Measurements from ENCODE around the gene CCNQ. TPM values are rescaled to one million over a fixed set of nuclear protein-coding genes. Genes with fewer than 3 reads are reported as not detected.

CCNQ gene
- total and polyA plus RNA-seq, 10 of the 15 experiments (the other 5 are each of a cell fraction or from before 2014, with no cell fraction given) = 0.45 to 36.2 (median 18.2) TPM

DNA sequence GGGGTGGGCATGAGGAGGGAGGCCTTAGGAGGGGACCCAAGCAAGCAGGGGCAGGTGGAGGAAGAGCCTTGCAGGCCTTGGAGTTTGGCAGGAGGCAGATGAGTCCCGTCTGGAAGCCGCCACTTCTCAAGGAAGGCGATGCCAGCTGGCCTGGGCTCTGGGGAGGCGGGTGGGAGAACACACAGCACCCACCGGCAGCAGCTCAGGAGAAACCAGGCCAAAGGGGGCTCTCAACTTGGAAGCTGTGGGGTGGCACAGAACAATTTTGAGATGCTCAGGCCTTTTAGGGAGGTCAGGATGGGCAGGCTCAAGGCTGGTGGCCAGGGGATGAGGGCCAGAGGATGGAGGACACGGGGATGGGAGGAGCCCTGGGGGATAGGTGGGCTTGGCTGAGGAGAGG, 36.4 kb upstream of the CCNQ start:
- Histone ChIP-seq H3K27me3 (replicated peaks in 1 of 2; ENCODE audit: control insufficient read depth in 2 of 2, insufficient read depth in 2 of 2, low read length in 1 of 2) (0 out of 4 replicates have a peak, but pooled peaks cover 0 to 2% of the 10 kb centered on the region in 2 experiments), H3K9ac (ENCODE audit: control insufficient read depth, insufficient read depth, low read length) (no peak overlapping the region), H4K20me1 (ENCODE audit: control insufficient read depth, insufficient read depth) (no peaks in the 10 kb centered on the region), H3K36me3 (ENCODE audit: control insufficient read depth in 2 of 2, insufficient read depth in 2 of 2, low read length in 1 of 2) (no peaks in the 10 kb centered on the region), H3K27ac (ENCODE audit: control insufficient read depth, insufficient read depth) (no peak overlapping the region), H3K4me2 (ENCODE audit: control insufficient read depth, insufficient read depth) (no peak overlapping the region), H3K4me1 (ENCODE audit: control insufficient read depth, insufficient read depth, low read length) (no peaks in the 10 kb centered on the region), H3K79me2 (ENCODE audit: control insufficient read depth, insufficient read depth, low read length) (no peaks in the 10 kb centered on the region), H3K9me3 (replicated peaks; ENCODE audit: control insufficient read depth, insufficient read depth, low read length) (no peaks in the 10 kb centered on the region), H3K4me3 (no peak overlapping the region), H2AFZ (ENCODE audit: control insufficient read depth, low read depth, low read length) (no peak overlapping the region)
- TF ChIP-seq HDAC6 (IDR thresholded peaks at IDR 0.05; ENCODE audit: unreplicated experiment) = no peak
- FAIRE-seq (no peak), DNase-seq (ENCODE audit: low read depth, low spot score) (no peak), ATAC-seq (no peak)
- ChIA-PET SMC1A (ENCODE audit: uncharacterized antibody, unreplicated experiment) (no interaction called here), CTCF (no interaction called here), POLR2A (no interaction called here), RAD21 (ENCODE audit: unreplicated experiment) (no interaction called here)
- no TSS peak for BruUV-seq (replicated peaks)
- intact Hi-C loops (cut with micrococcal nuclease; ENCODE audit: unreplicated experiment) = no loop called here
- in situ Hi-C loops (cut with MboI) = no loop called here
- WGBS (ENCODE audit: insufficient coverage, insufficient replicate concordance, low lambda C conversion rate, missing lambda C conversion rate) = 34% methylated on average over 6 of the region's 6 CpGs

DNA sequence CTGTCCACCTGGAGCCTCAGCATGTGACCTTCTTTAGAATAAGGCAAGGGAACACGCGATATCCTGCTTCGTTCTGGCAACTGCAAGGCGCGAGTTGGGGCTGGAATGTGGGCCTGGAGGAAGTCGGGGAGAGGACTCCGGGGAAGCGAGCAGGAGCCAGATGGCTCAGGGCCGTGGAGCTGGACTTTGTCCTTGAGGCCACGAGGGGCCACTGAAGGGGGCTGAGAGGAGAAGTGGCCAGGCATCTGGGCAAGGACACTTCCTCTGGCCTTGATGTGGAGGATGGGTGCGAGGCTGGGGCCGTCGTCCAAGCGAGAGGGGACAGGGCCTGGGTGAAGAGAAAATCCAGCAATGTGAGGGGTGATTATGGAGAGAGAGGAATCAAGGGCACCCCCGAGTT, 35.9 kb upstream of the CCNQ start:
- no peak for TF ChIP-seq YY1 (IDR thresholded peaks at IDR 0.05; ENCODE audit: low read depth, low read length)
- no peak for TF ChIP-seq JUND (IDR thresholded peaks at IDR 0.05; ENCODE audit: low read depth, low read length)
- no peak overlapping the region for H3K27ac ChIP-seq (ENCODE audit: control insufficient read depth, insufficient read depth)
- FAIRE-seq (no peak), ATAC-seq (no peak), DNase-seq (ENCODE audit: low read depth, low spot score) (no peak)
- POLR2A ChIA-PET = no interaction called here
- no peak overlapping the region for H3K4me3 ChIP-seq
- no peak overlapping the region for H3K4me2 ChIP-seq (ENCODE audit: control insufficient read depth, insufficient read depth)
- H2AFZ ChIP-seq (ENCODE audit: control insufficient read depth, low read depth, low read length) = no peak overlapping the region
- intact Hi-C loops (cut with micrococcal nuclease; ENCODE audit: unreplicated experiment) = no loop called here
- H3K9ac ChIP-seq (ENCODE audit: control insufficient read depth, insufficient read depth, low read length) = no peak overlapping the region
- no peaks in the 10 kb centered on the region for H3K9me3 ChIP-seq (replicated peaks; ENCODE audit: control insufficient read depth, insufficient read depth, low read length)
- CTCF ChIA-PET = no interaction called here
- in situ Hi-C loops (cut with MboI) = no loop called here
- no TSS peak for BruUV-seq (replicated peaks)
- H3K79me2 ChIP-seq (ENCODE audit: control insufficient read depth, insufficient read depth, low read length) = no peaks in the 10 kb centered on the region
- RAD21 ChIA-PET (ENCODE audit: unreplicated experiment) = no interaction called here
- H3K4me1 ChIP-seq (ENCODE audit: control insufficient read depth, insufficient read depth, low read length) = no peaks in the 10 kb centered on the region
- H3K27me3 ChIP-seq (replicated peaks in 1 of 2; ENCODE audit: control insufficient read depth in 2 of 2, insufficient read depth in 2 of 2, low read length in 1 of 2) = 0 out of 4 replicates have a peak, but pooled peaks cover 0 to 2% of the 10 kb centered on the region in 2 experiments
- SMC1A ChIA-PET (ENCODE audit: uncharacterized antibody, unreplicated experiment) = no interaction called here
- WGBS (ENCODE audit: insufficient coverage, insufficient replicate concordance, low lambda C conversion rate, missing lambda C conversion rate) = 63% methylated on average over 15 of the region's 15 CpGs
- H4K20me1 ChIP-seq (ENCODE audit: control insufficient read depth, insufficient read depth) = no peaks in the 10 kb centered on the region
- no peaks in the 10 kb centered on the region for H3K36me3 ChIP-seq (ENCODE audit: control insufficient read depth in 2 of 2, insufficient read depth in 2 of 2, low read length in 1 of 2)

All from GM12878 (cell line).